ENCODE measurements around the gene IL1A. TPM values are rescaled to one million over a fixed set of nuclear protein-coding genes. Genes with fewer than 3 reads are reported as not detected.

Gene IL1A
- total RNA-seq, 1 donor from 2014 or later, result 3.2 TPM

GRCh38 chr2:112794841-112795240, 10.5 kb upstream of the IL1A start:
- no peak overlapping the region for H3K4me3 Mint-ChIP-seq
- H3K27me3 Mint-ChIP-seq (ENCODE audit: insufficient read depth, low read depth), result no peaks in the 10 kb centered on the region
- H3K4me2 ChIP-seq, result no peak overlapping the region
- no peaks in the 10 kb centered on the region for H3K4me1 ChIP-seq
- no peaks in the 10 kb centered on the region for H3K36me3 ChIP-seq
- TF ChIP-seq EZH2phosphoT487 (IDR thresholded peaks at IDR 0.05) (no peak), CTCF (IDR thresholded peaks at IDR 0.05) (no peak)
- H3K4me3 ChIP-seq, result no peak overlapping the region
- H3K27ac ChIP-seq, result no peak overlapping the region
- H3K27me3 ChIP-seq, result no peaks in the 10 kb centered on the region
- H3K9me3 Mint-ChIP-seq, result peaks cover 8% of the 10 kb centered on the region
- no peaks in the 10 kb centered on the region for H3K79me2 ChIP-seq (ENCODE audit: low read depth)
- no peaks in the 10 kb centered on the region for H3F3A ChIP-seq (ENCODE audit: low read depth)
- no peak overlapping the region for H2AFZ ChIP-seq (replicated peaks)
- no peak for DNase-seq (ENCODE audit: low spot score)
- H3K9ac ChIP-seq, result no peak overlapping the region
- H3K36me3 Mint-ChIP-seq, result no peaks in the 10 kb centered on the region
- H3K9me3 ChIP-seq (ENCODE audit: low read depth), result no peaks in the 10 kb centered on the region
- H3K4me1 Mint-ChIP-seq, result no peaks in the 10 kb centered on the region
- no peaks in the 10 kb centered on the region for H4K20me1 ChIP-seq (ENCODE audit: low read depth)
- H3K27ac Mint-ChIP-seq, result no peak overlapping the region

- Histone ChIP-seq H3K4me1 (no peaks in the 10 kb centered on the region), H3F3A (ENCODE audit: low read depth) (no peaks in the 10 kb centered on the region), H4K20me1 (ENCODE audit: low read depth) (no peaks in the 10 kb centered on the region), H3K4me3 (no peak overlapping the region), H3K9me3 (ENCODE audit: low read depth) (no peaks in the 10 kb centered on the region), H3K36me3 (no peaks in the 10 kb centered on the region), H2AFZ (replicated peaks) (no peak overlapping the region), H3K9ac (no peak overlapping the region), H3K27ac (no peak overlapping the region), H3K79me2 (ENCODE audit: low read depth) (no peaks in the 10 kb centered on the region), H3K4me2 (no peak overlapping the region), H3K27me3 (no peaks in the 10 kb centered on the region)
- peaks cover 5% of the 10 kb centered on the region for H3K9me3 Mint-ChIP-seq
- H3K27me3 Mint-ChIP-seq (ENCODE audit: insufficient read depth, low read depth), result no peaks in the 10 kb centered on the region
- no peak overlapping the region for H3K27ac Mint-ChIP-seq
- no peak for TF ChIP-seq EZH2 (IDR thresholded peaks at IDR 0.05)
- TF ChIP-seq CTCF (IDR thresholded peaks at IDR 0.05), result no peak
- TF ChIP-seq EZH2phosphoT487 (IDR thresholded peaks at IDR 0.05), result no peak
- no peaks in the 10 kb centered on the region for H3K36me3 Mint-ChIP-seq
- no peaks in the 10 kb centered on the region for H3K4me1 Mint-ChIP-seq
- no peak overlapping the region for H3K4me3 Mint-ChIP-seq
- no peak for DNase-seq (ENCODE audit: low spot score)
These were observed 9.9 kb upstream of the IL1A start for GRCh38 chr2:112794131-112794733.

- TF ChIP-seq CTCF (IDR thresholded peaks at IDR 0.05), result no peak
- no peak for TF ChIP-seq EZH2phosphoT487 (IDR thresholded peaks at IDR 0.05)
- no peak for TF ChIP-seq EZH2 (IDR thresholded peaks at IDR 0.05)
- H3K27ac ChIP-seq, result no peak overlapping the region
- no peak overlapping the region for H2AFZ ChIP-seq (replicated peaks)
- no peak overlapping the region for H3K9ac ChIP-seq
- no peak for DNase-seq (ENCODE audit: low spot score)
- no peak overlapping the region for H3K4me3 Mint-ChIP-seq
- no peak overlapping the region for H3K4me2 ChIP-seq
- H3K79me2 ChIP-seq (ENCODE audit: low read depth), result no peaks in the 10 kb centered on the region
- no peaks in the 10 kb centered on the region for H3K36me3 Mint-ChIP-seq
- H3K4me1 ChIP-seq, result no peaks in the 10 kb centered on the region
- H3K4me3 ChIP-seq, result no peak overlapping the region
- H3F3A ChIP-seq (ENCODE audit: low read depth), result no peaks in the 10 kb centered on the region
- H3K9me3 ChIP-seq (ENCODE audit: low read depth), result no peaks in the 10 kb centered on the region
- no peaks in the 10 kb centered on the region for H3K36me3 ChIP-seq
- peaks cover 2% of the 10 kb centered on the region for H3K27me3 Mint-ChIP-seq (ENCODE audit: insufficient read depth, low read depth)
- H3K4me1 Mint-ChIP-seq, result no peaks in the 10 kb centered on the region
- H4K20me1 ChIP-seq (ENCODE audit: low read depth), result no peaks in the 10 kb centered on the region
- no peaks in the 10 kb centered on the region for H3K27me3 ChIP-seq
- no peak overlapping the region for H3K27ac Mint-ChIP-seq
- H3K9me3 Mint-ChIP-seq, result peaks cover 2% of the 10 kb centered on the region
These were observed 9.2 kb upstream of the IL1A start for GRCh38 chr2:112793449-112793978.
